ENCODE data around the gene PFDN6. TPM values are rescaled to one million over a fixed set of nuclear protein-coding genes. Genes with fewer than 3 reads are reported as not detected.
A peak's percentile ranks its signal among the peaks of the same experiment; 100 is the strongest.

PFDN6 gene
- total and polyA plus RNA-seq, 2 of the 13 experiments (the other 11 are each of a cell fraction or from before 2014, with no cell fraction given) = 75.5 to 87.0 TPM

- TF ChIP-seq PITX1 (CRISPR knock-in tag; IDR thresholded peaks at IDR 0.05) (peak; percentile 32), ZNF878 (CRISPR knock-in tag; IDR thresholded peaks at IDR 0.05) (peak; percentile 96), ZBTB38 (CRISPR knock-in tag; IDR thresholded peaks at IDR 0.05) (peak; percentile 12; the same call in 1 of the 2 replicates), ZBTB1 (CRISPR knock-in tag; IDR thresholded peaks at IDR 0.05; ENCODE audit: borderline replicate concordance) (no peak), ZBTB49 (CRISPR knock-in tag; IDR thresholded peaks at IDR 0.05; ENCODE audit: borderline replicate concordance) (0 out of 2 replicates have a peak, but pooled peaks have one; percentile 7), ZNF749 (CRISPR knock-in tag; IDR thresholded peaks at IDR 0.05; ENCODE audit: borderline replicate concordance) (peak; percentile 91; the same call in 1 of the 2 replicates), KAT7 (CRISPR knock-in tag; IDR thresholded peaks at IDR 0.05; ENCODE audit: borderline replicate concordance) (peak; percentile 99), POLR2AphosphoS2 (IDR thresholded peaks at IDR 0.05; ENCODE audit: low read depth, low read length) (0 out of 2 replicates have a peak, but pooled peaks have one; percentile 38), SRY (CRISPR knock-in tag; IDR thresholded peaks at IDR 0.05) (peak; percentile 58; the same call in 1 of the 2 replicates), PHF5A (CRISPR knock-in tag; IDR thresholded peaks at IDR 0.05; ENCODE audit: low read depth, unreplicated experiment) (peak; percentile 16), PHF8 (CRISPR knock-in tag; IDR thresholded peaks at IDR 0.05) (peak; percentile 91), ZSCAN30 (CRISPR knock-in tag; IDR thresholded peaks at IDR 0.05) (peak; percentile 95), ZNF335 (CRISPR knock-in tag; IDR thresholded peaks at IDR 0.05) (no peak; the same call in 1 of the 2 replicates), MXD4 (CRISPR knock-in tag; IDR thresholded peaks at IDR 0.05) (peak; percentile 80), ZSCAN22 (CRISPR knock-in tag; IDR thresholded peaks at IDR 0.05) (no peak), ZXDC (CRISPR knock-in tag; IDR thresholded peaks at IDR 0.05) (0 out of 2 replicates have a peak, but pooled peaks have one; percentile 56), ZBTB33 (CRISPR knock-in tag; IDR thresholded peaks at IDR 0.05) (no peak), ATF1 (CRISPR knock-in tag; IDR thresholded peaks at IDR 0.05) (no peak), TGIF2 (CRISPR knock-in tag; IDR thresholded peaks at IDR 0.05) (peak; percentile 85), MXI1 (IDR thresholded peaks at IDR 0.05; ENCODE audit: borderline replicate concordance, low read depth, low read length) (peak; percentile 66; the same call in 1 of the 3 replicates), NCOA2 (CRISPR knock-in tag; IDR thresholded peaks at IDR 0.05) (peak; percentile 45; the same call in 1 of the 2 replicates), TEF (CRISPR knock-in tag; IDR thresholded peaks at IDR 0.05) (no peak), ZSCAN31 (CRISPR knock-in tag; IDR thresholded peaks at IDR 0.05; ENCODE audit: low read depth) (peak; percentile 75)
These were observed 10.0 kb downstream of the PFDN6 start (continued) for GRCh38 chr6:33299237-33299944.
